Measurements from ENCODE around the gene TNRC6B. TPM values are rescaled to one million over a fixed set of nuclear protein-coding genes. Genes with fewer than 3 reads are reported as not detected.
A peak's percentile ranks its signal among the peaks of the same experiment; 100 is the strongest.

The TNRC6B gene
- total RNA-seq, 1 experiment from 2014 or later = 50.4 TPM

DNA sequence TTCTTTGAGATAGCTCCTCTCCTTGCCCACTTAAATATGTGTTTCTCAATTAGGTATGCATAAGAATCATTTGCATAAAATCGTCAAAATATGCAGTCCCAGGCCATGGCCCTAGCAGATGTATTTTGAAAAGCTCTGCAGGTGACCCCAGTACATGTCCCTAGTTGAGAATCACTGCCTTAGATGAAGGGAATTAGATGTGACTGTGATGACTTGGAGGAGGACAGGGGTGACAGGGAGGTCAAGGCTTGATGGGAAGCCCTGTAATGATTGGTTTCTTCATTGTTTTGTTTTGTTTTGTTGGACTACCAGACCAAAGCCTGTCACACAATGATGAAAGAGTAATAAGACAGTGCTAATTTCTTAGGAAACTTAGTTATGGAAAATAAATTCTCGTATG is 74.4 kb downstream of the TNRC6B start:
- peaks cover 25% of the 10 kb centered on the region for H3K4me1 Mint-ChIP-seq
- ChIA-PET CTCF (interaction anchor here (1.1 kb wide), 1 partner anchor 58 kb away, joined by 5 read pairs; no protein-coding TSS in a partner anchor), POLR2A (no interaction called here)
- TF ChIP-seq TP53 (CRISPR knock-in tag; IDR thresholded peaks at IDR 0.05) (no peak), NFE2L1 (CRISPR knock-in tag; IDR thresholded peaks at IDR 0.05) (no peak), CREM (CRISPR knock-in tag; IDR thresholded peaks at IDR 0.05) (no peak), ZNF671 (CRISPR knock-in tag; IDR thresholded peaks at IDR 0.05) (no peak), ZNF219 (CRISPR knock-in tag; IDR thresholded peaks at IDR 0.05; ENCODE audit: borderline replicate concordance) (no peak), FOXJ3 (CRISPR knock-in tag; IDR thresholded peaks at IDR 0.05; ENCODE audit: borderline replicate concordance) (no peak), HMGA2 (CRISPR knock-in tag; IDR thresholded peaks at IDR 0.05) (no peak), MXD4 (CRISPR knock-in tag; IDR thresholded peaks at IDR 0.05; ENCODE audit: borderline replicate concordance) (no peak), TEAD4 (CRISPR knock-in tag; IDR thresholded peaks at IDR 0.05) (no peak), ESRRA (CRISPR knock-in tag; IDR thresholded peaks at IDR 0.05; ENCODE audit: borderline replicate concordance) (no peak), ZNF138 (CRISPR knock-in tag; conservative IDR thresholded peaks at IDR 0.05) (no peak), NR1H2 (CRISPR knock-in tag; IDR thresholded peaks at IDR 0.05) (no peak), MYBL2 (CRISPR knock-in tag; IDR thresholded peaks at IDR 0.05) (no peak), ZNF317 (CRISPR knock-in tag; IDR thresholded peaks at IDR 0.05; ENCODE audit: borderline replicate concordance, low read depth) (no peak), SP1 (CRISPR knock-in tag; conservative IDR thresholded peaks at IDR 0.05) (no peak)
- TF ChIP-seq, protein P1, sequence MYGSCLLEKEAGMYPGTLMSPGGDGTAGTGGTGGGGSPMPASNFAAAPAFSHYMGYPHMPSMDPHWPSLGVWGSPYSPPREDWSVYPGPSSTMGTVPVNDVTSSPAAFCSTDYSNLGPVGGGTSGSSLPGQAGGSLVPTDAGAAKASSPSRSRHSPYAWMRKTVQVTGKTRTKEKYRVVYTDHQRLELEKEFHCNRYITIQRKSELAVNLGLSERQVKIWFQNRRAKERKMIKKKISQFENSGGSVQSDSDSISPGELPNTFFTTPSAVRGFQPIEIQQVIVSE (CRISPR knock-in tag; IDR thresholded peaks at IDR 0.05; ENCODE audit: borderline replicate concordance) = no peak
- TF ChIP-seq, protein P2, sequence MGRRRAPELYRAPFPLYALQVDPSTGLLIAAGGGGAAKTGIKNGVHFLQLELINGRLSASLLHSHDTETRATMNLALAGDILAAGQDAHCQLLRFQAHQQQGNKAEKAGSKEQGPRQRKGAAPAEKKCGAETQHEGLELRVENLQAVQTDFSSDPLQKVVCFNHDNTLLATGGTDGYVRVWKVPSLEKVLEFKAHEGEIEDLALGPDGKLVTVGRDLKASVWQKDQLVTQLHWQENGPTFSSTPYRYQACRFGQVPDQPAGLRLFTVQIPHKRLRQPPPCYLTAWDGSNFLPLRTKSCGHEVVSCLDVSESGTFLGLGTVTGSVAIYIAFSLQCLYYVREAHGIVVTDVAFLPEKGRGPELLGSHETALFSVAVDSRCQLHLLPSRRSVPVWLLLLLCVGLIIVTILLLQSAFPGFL (CRISPR knock-in tag; IDR thresholded peaks at IDR 0.05; ENCODE audit: borderline replicate concordance) = no peak
- TF ChIP-seq, protein P3, sequence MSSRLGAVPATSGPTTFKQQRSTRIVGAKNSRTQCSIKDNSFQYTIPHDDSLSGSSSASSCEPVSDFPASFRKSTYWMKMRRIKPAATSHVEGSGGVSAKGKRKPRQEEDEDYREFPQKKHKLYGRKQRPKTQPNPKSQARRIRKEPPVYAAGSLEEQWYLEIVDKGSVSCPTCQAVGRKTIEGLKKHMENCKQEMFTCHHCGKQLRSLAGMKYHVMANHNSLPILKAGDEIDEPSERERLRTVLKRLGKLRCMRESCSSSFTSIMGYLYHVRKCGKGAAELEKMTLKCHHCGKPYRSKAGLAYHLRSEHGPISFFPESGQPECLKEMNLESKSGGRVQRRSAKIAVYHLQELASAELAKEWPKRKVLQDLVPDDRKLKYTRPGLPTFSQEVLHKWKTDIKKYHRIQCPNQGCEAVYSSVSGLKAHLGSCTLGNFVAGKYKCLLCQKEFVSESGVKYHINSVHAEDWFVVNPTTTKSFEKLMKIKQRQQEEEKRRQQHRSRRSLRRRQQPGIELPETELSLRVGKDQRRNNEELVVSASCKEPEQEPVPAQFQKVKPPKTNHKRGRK (CRISPR knock-in tag; IDR thresholded peaks at IDR 0.05; ENCODE audit: borderline replicate concordance) = no peak
- TF ChIP-seq, protein P4, sequence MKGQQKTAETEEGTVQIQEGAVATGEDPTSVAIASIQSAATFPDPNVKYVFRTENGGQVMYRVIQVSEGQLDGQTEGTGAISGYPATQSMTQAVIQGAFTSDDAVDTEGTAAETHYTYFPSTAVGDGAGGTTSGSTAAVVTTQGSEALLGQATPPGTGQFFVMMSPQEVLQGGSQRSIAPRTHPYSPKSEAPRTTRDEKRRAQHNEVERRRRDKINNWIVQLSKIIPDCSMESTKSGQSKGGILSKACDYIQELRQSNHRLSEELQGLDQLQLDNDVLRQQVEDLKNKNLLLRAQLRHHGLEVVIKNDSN (CRISPR knock-in tag; IDR thresholded peaks at IDR 0.05) = no peak
- ATAC-seq (no peak), DNase-seq (ENCODE audit: low spot score) (no peak)
- peaks cover 10% of the 10 kb centered on the region for H3K36me3 Mint-ChIP-seq
- H3K4me3 Mint-ChIP-seq = no peak overlapping the region
- H3K9me3 Mint-ChIP-seq = no peaks in the 10 kb centered on the region
- no peaks in the 10 kb centered on the region for H3K27me3 Mint-ChIP-seq (ENCODE audit: low read depth)
- H3K27ac Mint-ChIP-seq = no peak overlapping the region

DNA sequence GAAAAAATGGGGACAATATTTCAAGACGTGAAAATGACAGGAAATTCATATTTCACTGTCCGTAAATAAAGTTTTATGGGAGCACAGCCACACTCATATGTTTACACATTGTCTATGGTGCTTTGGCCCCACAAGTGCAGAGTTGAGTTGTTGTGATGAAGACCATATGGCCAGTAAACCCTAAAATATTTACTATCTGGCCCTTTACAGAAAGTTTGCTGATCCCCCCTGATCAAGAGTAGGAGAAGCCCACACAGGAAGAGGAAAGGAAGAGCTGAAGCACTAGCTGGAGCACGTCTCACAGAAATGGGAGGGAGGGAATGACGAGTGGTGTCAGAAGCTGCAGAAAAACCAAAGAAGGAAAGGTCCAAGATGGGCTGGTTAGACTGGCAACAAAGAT is 78.8 kb downstream of the TNRC6B start:
- Mint-ChIP-seq H3K36me3 (peaks cover 14% of the 10 kb centered on the region), H3K9me3 (no peaks in the 10 kb centered on the region), H3K27ac (peak overlapping the region; percentile 19; the same call in 1 of the 2 replicates)

DNA sequence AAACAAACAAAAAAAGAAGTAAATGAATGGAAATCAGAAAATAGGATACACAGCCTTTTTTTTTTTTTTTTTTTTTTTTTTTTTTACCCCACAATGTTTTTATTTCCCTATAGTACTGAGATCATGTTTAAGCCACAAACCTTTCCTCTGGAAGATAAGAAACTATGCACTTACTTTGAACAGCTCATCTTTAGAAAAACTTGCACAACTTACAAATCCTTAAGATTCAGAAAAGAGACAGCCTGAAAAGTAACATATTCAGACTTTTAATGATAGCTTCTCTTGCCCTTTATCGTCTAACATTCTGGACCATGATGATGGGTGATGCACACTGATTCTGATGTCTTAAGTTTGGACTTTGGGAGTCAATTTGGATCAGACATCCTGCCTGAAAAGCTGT is 80.3 kb downstream of the TNRC6B start:
- peak overlapping the region; percentile 21; the same call in 1 of the 2 replicates for H3K27ac Mint-ChIP-seq
- CTCF ChIA-PET = no interaction called here
- POLR2A ChIA-PET = interaction anchor here (0.7 kb wide), 1 partner anchor 19 kb away, joined by 8 read pairs; no protein-coding TSS in a partner anchor
- no peaks in the 10 kb centered on the region for H3K9me3 Mint-ChIP-seq
- no peak overlapping the region for H3K4me3 Mint-ChIP-seq
- no peaks in the 10 kb centered on the region; the same call in 1 of the 2 replicates for H3K4me1 Mint-ChIP-seq
- H3K27me3 Mint-ChIP-seq (ENCODE audit: low read depth) = no peaks in the 10 kb centered on the region
- ATAC-seq (no peak), DNase-seq (ENCODE audit: low spot score) (no peak)
- peaks cover 18% of the 10 kb centered on the region for H3K36me3 Mint-ChIP-seq
- TF ChIP-seq NR1H2 (CRISPR knock-in tag; IDR thresholded peaks at IDR 0.05) = no peak
- TF ChIP-seq CREB1 (CRISPR knock-in tag; IDR thresholded peaks at IDR 0.05) = no peak
- TF ChIP-seq, protein P5, sequence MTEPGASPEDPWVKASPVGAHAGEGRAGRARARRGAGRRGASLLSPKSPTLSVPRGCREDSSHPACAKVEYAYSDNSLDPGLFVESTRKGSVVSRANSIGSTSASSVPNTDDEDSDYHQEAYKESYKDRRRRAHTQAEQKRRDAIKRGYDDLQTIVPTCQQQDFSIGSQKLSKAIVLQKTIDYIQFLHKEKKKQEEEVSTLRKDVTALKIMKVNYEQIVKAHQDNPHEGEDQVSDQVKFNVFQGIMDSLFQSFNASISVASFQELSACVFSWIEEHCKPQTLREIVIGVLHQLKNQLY (CRISPR knock-in tag; IDR thresholded peaks at IDR 0.05) = no peak
- TF ChIP-seq, protein P6, sequence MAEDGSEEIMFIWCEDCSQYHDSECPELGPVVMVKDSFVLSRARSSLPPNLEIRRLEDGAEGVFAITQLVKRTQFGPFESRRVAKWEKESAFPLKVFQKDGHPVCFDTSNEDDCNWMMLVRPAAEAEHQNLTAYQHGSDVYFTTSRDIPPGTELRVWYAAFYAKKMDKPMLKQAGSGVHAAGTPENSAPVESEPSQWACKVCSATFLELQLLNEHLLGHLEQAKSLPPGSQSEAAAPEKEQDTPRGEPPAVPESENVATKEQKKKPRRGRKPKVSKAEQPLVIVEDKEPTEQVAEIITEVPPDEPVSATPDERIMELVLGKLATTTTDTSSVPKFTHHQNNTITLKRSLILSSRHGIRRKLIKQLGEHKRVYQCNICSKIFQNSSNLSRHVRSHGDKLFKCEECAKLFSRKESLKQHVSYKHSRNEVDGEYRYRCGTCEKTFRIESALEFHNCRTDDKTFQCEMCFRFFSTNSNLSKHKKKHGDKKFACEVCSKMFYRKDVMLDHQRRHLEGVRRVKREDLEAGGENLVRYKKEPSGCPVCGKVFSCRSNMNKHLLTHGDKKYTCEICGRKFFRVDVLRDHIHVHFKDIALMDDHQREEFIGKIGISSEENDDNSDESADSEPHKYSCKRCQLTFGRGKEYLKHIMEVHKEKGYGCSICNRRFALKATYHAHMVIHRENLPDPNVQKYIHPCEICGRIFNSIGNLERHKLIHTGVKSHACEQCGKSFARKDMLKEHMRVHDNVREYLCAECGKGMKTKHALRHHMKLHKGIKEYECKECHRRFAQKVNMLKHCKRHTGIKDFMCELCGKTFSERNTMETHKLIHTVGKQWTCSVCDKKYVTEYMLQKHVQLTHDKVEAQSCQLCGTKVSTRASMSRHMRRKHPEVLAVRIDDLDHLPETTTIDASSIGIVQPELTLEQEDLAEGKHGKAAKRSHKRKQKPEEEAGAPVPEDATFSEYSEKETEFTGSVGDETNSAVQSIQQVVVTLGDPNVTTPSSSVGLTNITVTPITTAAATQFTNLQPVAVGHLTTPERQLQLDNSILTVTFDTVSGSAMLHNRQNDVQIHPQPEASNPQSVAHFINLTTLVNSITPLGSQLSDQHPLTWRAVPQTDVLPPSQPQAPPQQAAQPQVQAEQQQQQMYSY (CRISPR knock-in tag; IDR thresholded peaks at IDR 0.05) = no peak
- no peak for TF ChIP-seq ZNF671 (CRISPR knock-in tag; IDR thresholded peaks at IDR 0.05)
- TF ChIP-seq, protein P7, sequence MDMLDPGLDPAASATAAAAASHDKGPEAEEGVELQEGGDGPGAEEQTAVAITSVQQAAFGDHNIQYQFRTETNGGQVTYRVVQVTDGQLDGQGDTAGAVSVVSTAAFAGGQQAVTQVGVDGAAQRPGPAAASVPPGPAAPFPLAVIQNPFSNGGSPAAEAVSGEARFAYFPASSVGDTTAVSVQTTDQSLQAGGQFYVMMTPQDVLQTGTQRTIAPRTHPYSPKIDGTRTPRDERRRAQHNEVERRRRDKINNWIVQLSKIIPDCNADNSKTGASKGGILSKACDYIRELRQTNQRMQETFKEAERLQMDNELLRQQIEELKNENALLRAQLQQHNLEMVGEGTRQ (CRISPR knock-in tag; IDR thresholded peaks at IDR 0.05) = no peak

More for the DNA sequence above, 78.8 kb downstream of the TNRC6B start:
- ATAC-seq (no peak), DNase-seq (ENCODE audit: low spot score) (no peak)
- Mint-ChIP-seq H3K4me1 (peaks cover 5% of the 10 kb centered on the region), H3K4me3 (no peak overlapping the region), H3K27me3 (ENCODE audit: low read depth) (no peaks in the 10 kb centered on the region)
- ChIA-PET CTCF (no interaction called here), POLR2A (no interaction called here)
- no peak for TF ChIP-seq RORB (CRISPR knock-in tag; IDR thresholded peaks at IDR 0.05)
